ENCODE measurements around the gene PUM2.
"Not testable (repeated sequence)": the region's sequence is repeated elsewhere in the genome, so short reads cannot be mapped to it uniquely, and the experiment has no call there.

Gene PUM2

DNA sequence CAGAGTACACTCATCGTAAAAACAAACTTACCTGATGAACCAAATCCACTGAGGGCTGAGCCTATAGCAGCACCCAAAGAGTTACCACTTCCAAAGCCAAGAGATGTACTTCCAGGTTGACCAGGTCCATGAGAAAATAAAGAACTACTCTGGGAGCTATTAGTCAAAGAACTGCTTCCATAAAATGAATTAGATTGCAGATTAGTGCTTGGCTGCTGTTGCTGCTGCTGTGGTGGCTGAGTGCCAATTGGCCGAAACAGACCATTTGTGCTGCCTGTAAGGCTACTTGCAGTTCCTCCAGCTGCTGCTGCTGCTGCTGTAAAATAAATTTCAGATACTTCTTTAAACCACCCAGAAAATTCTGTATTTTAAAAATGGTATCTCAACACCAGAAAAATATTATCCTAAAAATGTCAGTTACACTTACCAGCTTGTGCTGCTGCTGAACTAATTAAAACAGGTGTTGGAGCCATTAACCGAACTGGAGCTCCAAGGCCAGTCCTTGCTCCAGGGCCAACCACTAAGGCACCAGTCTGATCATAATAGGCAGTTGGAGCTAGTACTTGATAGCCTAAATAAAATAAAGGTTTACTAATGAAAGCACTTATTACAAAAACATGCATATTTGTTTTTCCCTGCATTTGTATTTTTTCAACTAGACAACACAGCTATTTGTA, 67.6 kb downstream of the PUM2 start:
- no peak for DNase-seq

DNA sequence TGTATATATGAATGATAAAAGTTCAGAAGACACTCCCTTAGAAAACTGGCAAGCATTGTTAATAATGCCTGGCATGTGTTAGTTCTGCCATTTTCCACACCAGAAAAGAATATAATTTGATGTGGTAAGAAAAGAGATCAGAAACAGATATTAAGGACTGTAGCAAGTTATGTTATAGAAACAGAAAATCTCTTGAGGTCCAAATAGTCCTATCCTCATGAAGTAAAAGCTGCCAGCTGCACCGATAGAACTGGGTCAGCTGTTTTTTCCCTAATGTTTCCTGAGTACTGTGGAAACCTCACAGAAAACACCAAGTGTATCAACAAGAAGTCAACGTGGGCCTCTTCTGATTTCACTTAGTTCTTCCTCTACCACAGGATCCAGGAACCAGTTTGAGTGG, 68.8 kb downstream of the PUM2 start:
- no peak for DNase-seq

DNA sequence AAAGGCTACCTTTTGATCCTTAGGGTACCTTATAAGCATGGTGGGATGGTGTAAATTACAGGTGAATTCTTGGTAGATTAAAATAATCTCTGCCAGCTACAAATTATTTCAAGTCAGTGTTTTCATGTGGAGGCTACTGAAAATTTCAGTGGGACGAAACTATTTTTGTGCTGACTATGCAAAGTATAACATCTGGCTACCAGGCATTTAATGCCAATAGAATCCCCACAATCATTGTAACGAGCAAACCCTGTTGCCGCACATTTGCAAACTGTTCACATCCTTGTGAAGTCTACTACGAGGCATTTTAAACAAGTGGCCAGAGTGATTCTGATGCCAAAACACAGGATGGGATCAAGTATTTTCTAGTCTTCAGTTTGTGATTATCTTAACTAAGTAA, 77.6 kb downstream of the PUM2 start:
- DNase-seq: no peak

DNA sequence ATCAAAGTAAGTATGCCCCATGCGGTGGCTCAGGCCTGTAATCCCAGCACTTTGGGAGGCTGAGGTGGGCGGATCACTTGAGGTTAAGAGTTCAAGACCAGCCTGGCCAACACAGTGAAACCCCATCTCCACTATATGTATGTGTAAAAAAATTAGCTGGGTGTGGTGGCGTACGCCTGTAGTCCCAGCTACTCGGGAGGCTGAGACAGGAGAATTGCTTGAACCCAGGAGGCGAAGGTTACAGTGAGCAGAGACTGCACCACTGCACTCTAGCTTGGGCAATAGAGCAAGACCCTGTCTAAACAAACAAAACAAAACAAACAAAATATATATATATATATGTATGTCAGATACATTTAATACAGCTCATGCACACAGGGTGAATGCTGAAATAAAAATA, 82.3 kb downstream of the PUM2 start:
- not testable (repeated sequence) for DNase-seq

DNA sequence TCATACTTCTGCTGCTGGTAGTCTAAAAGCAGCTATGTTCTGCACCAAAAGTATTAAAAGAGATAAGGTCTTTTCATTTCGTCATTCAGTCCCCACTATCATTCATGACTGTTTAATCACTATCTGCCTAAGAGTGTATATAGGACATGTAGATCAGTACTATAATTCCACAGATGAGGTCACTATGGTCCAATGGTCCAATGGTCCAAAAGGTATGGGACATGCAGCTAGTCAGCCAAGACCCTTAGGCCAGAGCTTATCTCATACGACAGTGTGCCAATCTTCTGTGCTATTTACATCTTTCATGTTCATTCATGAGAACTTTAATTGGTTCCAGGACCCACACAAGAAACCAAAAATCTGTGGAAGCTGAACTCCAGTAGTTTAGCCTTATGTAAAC, 83.1 kb downstream of the PUM2 start:
- no peak for DNase-seq

DNA sequence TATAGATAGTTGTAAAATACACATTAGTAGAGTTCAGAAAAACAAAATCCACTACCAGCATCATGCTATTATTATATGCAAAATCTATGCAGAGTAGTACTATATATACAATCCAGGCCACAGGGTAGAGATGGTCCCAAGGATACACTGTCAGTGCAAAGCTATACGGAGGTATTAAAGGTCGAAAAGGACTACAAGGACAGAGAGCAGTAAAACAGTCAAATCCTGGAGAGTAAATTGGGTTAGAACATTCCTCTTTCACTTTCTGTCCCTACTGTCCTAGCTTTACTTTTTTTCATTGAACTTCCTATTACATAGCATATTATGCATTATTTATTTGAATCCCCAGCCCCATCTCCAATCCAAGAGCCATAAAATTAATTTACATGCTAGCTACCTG, 86.0 kb downstream of the PUM2 start:
- DNase-seq: no peak

DNA sequence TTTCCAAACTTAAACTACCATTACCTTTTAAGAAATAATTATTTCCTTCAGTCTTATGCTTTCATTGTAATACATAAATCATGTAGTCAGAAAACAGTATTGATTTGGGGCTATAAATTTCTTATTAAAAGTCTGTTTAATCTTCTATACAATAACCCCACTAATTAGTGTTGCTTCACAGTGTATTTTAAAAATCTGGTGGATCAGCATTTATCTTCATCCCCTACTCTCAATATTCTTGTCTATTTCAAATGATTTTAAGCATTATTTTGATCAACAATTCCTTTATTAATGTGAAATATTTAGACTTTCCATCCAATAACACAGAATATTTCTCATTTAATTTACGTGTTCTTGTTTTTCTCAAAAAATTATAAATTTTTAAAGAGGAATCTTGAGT, 93.2 kb downstream of the PUM2 start:
- DNase-seq: no peak

DNA sequence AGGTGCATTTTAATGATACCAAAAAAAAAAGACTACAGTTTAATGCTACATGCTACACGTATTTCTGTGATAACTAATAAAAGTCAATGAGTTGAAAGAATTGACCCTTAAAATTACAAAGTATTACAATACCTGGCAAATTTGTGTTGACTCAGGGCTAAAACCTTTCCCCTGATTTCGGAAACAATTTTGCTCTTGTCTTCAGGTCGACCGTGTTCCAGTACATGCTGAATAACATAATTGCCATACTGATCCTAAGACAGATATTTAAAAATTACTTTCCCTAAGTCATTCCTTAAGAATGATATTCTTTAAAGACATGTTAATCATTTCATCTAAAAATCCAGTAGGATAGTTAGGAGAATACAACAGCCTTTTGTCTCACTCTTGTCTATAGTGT, 95.9 kb downstream of the PUM2 start:
- DNase-seq: no peak

DNA sequence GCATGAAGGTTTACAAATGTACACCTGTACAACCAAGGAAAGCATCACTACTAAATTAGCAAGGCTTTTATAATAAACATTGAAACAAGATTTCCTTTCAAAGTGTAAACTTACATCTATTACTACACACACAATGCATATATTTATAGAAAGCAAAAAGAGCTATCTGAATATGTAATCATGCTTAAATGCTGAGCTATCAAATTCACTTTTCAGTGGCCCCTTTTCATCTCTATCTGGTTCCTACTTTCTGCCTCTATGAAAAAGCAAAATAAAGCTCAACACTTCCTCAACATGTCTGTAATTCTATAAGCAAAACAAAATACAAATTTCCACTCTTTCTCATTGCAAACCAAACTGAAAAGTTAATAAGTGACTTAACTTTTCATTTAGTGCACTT, 100.2 kb downstream of the PUM2 start:
- DNase-seq: no peak

DNA sequence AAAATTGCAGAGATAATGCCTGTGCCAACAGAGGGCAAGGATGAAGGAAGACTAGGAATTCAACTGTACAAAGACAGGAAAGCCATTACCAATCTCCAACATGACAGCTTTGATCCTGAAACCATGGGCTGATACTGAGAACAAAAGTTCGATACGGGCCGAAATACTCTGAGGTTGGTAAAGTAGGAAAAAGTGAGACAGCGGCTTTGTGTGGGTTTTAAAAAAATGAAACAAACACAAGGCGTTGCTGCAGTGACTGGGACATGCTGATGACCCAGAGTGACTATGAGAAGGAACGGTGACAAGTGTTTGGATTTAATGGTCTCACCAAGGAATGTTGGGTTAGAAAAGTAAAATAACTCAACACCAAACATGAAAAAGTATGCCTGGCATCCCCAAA, 101.5 kb downstream of the PUM2 start:
- DNase-seq: no peak

DNA sequence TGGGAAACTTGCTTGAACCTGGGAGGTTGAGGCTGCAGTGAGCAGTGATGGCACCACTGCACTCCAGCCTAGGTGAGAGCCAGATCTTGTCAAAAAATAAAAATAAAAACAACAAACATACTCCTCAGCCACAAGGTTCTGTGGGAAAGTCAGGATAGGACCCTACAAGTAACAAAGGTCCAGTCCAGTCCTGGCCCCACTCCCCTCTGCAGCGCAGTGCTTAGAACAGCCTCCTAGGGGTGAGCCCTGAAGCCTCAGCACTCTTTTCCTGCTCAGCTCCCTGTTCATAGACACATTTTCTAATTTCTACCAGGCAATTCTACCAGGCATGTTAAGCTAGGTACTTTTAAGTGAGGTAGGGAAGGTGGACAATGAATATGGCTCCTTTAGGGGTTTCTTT, 103.6 kb downstream of the PUM2 start:
- no peak for DNase-seq

DNA sequence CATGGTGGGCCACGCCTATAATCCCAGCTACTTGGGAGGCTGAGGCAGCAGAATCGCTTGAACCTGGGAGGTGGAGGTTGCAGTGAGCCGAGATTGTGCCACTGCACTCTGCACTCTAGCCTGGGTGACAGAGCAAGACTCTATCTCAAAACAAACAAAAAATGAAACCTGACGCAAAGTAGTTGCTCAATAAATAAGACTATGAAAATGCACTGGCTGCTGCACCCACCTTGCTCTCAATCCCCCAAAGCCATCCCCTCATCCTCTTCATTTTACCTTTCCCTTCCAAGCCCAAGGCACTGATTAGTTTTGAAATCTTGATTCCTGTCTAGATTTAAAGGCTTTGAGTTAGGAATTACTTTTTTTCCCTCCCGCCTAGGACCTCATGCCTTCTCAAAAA, 107.0 kb downstream of the PUM2 start:
- not testable (repeated sequence) for DNase-seq

DNA sequence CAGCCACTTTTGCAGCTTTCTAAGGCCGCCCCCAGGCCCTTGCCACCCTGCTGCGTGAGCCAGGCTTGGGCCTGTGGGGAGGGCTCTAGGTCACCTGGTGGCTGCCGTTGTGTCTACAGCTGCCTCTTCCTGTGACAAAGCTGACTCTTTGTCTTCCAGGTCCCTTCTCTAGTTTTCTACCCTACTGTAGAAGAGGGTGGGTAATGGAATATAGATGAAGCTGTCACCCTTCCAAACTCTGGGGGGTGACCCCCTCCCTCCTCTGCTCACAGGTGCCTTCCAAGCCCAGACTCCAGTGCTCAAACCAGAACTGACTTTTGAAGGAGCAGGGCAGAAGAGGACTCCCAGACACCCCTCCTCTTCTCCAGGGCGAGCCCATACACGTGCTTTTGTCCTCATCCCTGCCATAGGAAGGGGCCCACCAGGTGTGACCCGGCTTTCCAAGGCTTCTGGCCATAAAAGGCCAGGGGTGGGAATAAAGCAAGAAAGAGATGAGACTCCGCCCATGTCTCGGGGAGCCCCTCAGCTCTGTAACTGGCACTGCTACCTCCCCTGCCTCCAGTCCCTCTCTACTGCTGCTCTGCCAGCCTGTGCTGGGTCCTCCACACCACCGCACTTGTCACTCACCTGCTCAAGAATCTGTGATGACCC, 107.8 kb downstream of the PUM2 start:
- DNase-seq: no peak

DNA sequence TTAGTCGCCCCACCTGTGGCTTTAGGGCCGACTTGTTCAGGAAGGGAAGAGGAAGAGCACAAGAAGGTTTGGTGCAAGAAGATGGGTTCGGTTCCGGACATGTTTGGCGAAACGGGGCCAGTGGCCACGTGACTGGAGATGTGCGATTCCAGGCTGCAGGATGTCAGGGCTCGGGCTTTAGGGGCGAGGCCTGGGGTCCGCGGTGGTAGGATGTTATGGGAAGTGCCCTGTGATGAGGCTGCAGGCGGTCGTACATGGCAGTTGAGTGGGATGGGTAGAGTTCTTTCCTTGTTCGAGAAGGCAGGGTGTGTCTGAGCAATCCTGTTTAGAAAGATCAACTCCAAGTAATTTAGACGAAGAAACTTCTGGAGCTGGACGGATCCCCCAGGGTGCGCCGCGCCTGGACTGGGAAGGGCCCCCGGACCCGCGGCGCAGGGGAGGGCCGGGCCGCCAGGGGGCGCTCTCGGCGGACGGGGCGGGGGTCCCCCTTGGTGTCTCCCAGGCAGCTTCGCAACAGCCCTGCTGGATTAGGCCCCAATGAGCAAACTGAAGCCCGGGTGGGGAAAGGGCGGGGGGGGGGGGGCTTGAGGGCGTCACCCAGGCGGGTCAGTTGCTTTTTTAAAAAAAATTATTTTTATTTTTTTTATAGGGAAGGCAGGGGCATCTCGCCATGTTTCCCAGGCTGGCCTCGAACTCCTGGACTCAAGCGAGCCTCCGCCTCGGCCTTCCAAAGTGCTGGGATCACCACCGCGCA, 108.5 kb downstream of the PUM2 start:
- DNase-seq: no peak

DNA sequence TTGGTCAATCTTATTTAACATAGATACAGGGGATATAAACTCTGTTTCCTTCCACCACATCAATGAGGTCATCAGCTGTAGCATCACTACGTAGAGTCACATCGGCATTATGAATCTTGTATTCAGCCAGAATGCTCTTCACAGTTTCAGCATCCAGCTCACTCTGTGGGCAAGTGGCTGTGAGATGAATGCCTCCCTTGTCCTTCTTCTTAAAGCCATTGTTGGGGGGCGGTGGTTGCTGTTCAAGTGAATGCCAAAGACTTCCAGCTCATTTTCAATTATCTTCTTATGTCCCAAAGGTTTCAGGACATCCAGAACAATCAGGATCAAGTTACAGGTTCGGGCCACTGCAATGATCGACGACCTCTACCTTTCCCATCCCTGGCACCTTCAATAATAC, 110.4 kb downstream of the PUM2 start:
- not testable (repeated sequence) for DNase-seq

DNA sequence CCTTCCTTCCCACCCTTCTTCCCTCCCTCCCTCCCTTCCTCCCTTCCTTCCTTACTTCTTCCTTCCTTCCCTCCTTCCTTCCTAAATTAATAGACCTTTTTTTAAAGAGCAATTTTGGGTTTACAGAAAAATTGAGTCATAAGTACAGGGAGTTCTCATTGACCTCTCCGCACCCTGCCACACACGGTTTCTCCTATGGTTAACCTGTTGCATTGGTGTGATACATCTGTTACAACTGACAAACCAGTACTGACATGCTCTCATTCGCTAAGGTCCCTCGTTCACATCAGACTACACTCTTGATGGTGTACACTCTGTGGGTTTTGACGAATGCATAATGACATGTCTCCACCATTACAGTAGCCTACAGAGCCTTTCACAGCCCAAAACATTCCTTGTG, 114.1 kb downstream of the PUM2 start:
- DNase-seq: no peak

DNA sequence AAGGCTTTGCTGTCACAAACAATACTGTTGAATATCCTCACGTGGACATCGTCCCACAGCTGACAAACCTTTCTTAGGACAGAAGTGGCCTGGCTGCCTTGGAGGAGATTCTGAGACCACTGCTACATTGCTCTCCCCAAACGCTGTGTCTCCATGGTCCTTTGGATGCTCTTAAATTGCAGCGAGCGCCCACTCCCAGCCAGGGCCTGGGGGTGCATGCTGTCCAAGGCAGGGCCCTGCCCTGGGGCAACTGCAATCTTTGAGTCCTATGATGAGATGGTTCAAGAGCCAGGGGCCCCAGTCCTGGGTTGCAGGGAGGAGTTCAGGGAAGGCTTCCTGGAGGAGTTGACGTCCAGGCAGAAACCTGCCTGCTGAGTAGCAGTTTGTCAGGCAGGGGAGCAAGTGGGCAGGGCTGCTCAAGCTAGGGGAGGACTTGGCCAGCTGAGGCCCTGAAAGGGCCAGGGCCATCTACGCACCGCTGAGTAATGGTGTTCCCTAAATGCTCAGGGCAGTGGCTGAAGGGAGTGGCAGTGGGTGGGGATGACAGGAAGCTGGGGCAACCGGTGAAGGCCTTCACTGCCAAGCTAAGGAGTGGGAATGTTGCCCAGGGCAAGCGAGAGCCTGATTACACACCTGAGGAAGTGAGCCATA, 114.9 kb downstream of the PUM2 start:
- no peak for DNase-seq

DNA sequence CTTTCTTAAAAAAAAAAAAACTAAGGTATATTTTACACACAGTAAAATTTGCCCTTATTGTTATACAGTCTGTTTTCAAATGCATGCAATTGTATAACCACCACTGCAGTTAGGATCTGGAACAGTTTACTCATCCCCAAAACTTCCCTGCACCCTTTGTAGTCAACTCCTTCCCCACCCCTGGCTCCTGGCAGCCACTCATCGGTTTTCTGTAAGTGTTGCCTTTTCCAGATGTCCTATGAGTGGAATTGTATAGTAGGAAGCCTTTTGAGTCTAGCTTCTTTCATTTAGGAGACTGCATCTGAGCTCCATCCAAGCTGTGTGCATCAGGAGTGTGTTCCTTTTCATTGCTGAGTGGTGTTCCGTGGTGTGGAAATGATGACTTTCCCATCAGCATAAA, 116.0 kb downstream of the PUM2 start:
- DNase-seq: not testable (repeated sequence)

DNA sequence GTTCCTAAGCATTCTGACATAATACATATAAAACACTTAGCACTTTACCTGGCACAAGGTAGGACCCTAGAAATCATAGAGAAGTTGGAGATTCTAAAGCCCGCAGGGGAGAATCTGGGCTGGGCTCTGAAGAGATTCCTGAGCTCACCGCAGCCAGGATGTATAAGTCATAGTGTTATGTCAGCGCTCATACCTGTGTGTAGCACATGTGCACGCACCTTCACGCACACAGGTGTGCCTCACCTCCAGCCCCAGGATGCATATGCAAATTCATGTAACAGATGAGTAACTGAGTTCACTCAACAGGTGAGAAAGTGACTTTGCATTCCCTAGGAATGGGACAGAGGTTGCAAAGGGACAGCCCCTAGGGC, 117.8 kb downstream of the PUM2 start:
- DNase-seq: no peak

DNA sequence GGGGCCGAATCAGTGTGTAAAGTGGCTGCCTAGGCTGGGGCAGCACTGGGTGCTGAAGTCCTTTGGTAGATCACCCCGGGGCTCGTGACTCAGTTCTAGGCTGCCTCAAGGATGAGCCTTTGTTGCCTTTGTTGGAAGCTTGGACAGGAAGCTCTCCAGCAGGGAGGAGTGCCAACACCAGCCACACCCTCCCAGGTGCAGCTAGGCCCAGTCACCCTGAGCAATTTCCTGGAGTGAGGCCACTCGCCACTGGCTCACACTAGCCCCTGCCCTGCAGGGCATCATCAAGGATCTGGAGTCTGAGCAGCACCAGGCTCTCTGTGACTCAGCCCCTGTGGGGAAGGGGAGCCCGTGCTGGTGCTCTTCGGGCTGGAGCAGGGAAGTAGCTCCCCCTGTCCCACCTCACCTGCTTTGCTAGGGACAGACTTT, 119.0 kb downstream of the PUM2 start:
- no peak for DNase-seq

DNA sequence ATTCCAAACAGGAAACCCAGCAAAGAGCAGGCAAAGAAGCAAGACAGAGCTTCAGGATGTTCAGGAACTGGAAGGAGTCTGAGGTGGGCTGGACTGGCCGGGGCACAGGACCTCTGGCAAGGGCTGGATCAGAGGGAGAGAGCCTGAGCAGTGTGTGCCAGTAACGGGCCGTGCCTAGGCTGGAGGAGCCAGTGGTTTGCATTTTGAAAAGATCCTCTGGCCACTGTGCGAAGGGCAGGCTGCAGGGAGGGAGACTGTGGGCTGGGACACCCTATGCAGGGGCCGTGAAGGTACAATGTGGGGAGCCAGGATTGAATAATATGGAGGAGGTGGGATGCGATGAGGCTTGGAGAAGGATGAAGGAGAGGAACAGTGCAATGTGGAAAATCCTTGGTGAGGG, 119.5 kb downstream of the PUM2 start:
- no peak for DNase-seq

DNA sequence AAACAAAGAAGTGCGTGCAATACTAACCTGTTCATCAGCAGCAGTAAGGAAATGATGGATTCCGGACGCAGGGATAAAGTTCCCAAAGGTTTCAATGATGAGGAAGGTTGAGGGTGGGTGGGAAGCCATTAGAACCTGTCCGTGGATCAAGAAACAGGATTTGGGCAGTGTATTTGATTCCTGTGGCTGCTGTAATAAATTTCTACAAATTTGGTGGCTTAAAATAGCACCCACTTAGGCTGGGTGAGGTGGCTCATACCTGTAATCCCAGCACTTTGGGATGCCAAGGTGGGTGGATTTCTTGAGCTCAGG, 120.6 kb downstream of the PUM2 start:
- DNase-seq: no peak

DNA sequence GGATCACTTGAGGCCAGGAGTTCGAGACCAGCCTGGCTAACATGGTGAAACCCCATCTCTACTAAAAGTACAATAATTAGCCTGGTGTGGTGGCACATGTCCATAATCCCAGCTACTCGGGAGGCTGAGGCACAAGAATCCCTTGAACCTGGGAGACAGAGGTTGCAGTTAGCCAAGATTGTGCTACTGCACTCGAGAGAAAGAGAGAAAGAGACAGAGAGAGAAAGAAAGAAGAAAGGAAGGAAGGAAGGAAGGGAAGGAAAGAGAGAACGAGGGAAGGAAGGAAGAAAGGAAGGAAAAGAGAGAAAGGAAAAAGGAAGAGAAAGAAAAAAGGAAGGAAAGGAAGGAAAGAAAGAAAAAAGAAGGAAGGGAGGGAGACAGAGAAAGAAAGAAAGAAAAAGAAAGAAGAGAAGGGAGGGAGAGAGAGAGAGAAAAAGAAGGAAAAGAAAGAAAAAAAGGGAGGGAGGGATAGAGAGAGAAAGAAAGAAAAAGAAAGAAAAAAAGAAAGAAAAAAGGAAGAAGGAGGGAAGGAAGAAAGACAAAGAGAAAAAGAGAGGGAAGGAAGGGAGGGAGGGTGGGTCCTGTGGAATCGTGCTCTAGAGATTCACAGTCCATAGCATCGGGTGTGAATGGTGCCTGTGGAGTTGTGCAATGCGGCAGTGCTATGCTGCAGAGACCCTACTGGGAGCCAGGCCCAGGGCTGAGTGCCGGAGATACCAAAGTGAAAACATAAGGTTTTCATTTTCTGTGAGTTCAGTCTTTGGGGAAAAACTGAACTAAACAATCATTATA, 121.1 kb downstream of the PUM2 start:
- no peak for DNase-seq

Data from NCI-H1417 treated with DMSO at 0.1 percent for 48 hours (cell line).